Endothelial cell (in vitro differentiated cells): ENCODE results near the gene KRTAP19-4. TPM values are rescaled to one million over a fixed set of nuclear protein-coding genes. Genes with fewer than 3 reads are reported as not detected.

ENCODE experiments used
- DNase-seq: peaks from one replicate; pipeline ENCODE4 v3.0.0; 2021; ENCODE audit warnings: low spot score
- H3K27ac Mint-ChIP-seq: one replicate; pipeline ENCODE4 v1.8.0; 2021; ENCODE audit warnings: mixed read lengths, inconsistent platforms; ENCODE audit not compliant: unreplicated experiment
- H3K27me3 Mint-ChIP-seq: one replicate; pipeline ENCODE4 v1.8.0; 2021; ENCODE audit warnings: mild to moderate bottlenecking, moderate library complexity, mixed read lengths, inconsistent platforms; ENCODE audit not compliant: unreplicated experiment
- H3K36me3 Mint-ChIP-seq: one replicate; pipeline ENCODE4 v1.8.0; 2021; ENCODE audit warnings: mild to moderate bottlenecking, low read depth, mixed read lengths, inconsistent platforms; ENCODE audit not compliant: unreplicated experiment
- H3K4me1 Mint-ChIP-seq: one replicate; pipeline ENCODE4 v1.8.0; 2021; ENCODE audit warnings: mild to moderate bottlenecking, mixed read lengths, inconsistent platforms; ENCODE audit not compliant: unreplicated experiment
- H3K4me3 Mint-ChIP-seq: one replicate; pipeline ENCODE4 v1.8.0; 2021; ENCODE audit warnings: mild to moderate bottlenecking, mixed read lengths, inconsistent platforms; ENCODE audit not compliant: unreplicated experiment
- H3K9me3 Mint-ChIP-seq: one replicate; pipeline ENCODE4 v1.8.0; 2021; ENCODE audit warnings: mixed read lengths, inconsistent platforms; ENCODE audit not compliant: unreplicated experiment
- total RNA-seq: library from RNA; stranded (reverse); fragmentation: NEBNext Ultra II Directional; extraction: Animal tissue kit (Norgen Biotek cat#: 25700); gene quantifications from one replicate; pipeline ENCODE4 v1.2.1, GENCODE V29; 2021; ENCODE audit not compliant: unreplicated experiment
- TF ChIP-seq, protein P1 (sequence below): fragments of 200-600 bp; sonication (generic); IDR thresholded peaks from one replicate; pipeline ENCODE4 v1.5.0; 2021; ENCODE audit warnings: antibody characterized with exemption; ENCODE audit not compliant: unreplicated experiment

Gene KRTAP19-4
- total RNA-seq, 1 donor from 2014 or later = not detected

DNA sequence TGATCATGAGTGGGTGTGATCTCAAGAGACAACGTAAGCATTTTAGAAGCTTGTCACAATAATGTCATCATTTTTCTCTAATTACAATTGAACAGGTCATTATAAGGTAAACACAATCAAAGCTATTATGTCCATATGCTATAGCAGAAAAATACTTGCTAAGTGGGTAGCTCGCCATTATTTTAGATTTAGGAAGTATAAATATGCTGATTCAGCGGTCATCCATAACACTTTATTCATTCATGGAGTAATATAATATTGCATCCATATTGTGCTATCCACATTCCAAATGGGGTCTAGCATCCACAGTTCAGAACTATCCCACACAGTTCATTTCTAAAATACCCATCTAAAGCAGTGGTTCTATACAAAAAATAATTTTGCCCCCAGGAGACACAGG is 48.5 kb downstream of the KRTAP19-4 start:
- no peaks in the 10 kb centered on the region for H3K9me3 Mint-ChIP-seq
- H3K27ac Mint-ChIP-seq = no peak overlapping the region
- no peak for DNase-seq
- no peak overlapping the region for H3K4me3 Mint-ChIP-seq
- H3K36me3 Mint-ChIP-seq = no peaks in the 10 kb centered on the region
- H3K4me1 Mint-ChIP-seq = peaks cover 18% of the 10 kb centered on the region
- H3K27me3 Mint-ChIP-seq = no peaks in the 10 kb centered on the region
- TF ChIP-seq, protein P1, sequence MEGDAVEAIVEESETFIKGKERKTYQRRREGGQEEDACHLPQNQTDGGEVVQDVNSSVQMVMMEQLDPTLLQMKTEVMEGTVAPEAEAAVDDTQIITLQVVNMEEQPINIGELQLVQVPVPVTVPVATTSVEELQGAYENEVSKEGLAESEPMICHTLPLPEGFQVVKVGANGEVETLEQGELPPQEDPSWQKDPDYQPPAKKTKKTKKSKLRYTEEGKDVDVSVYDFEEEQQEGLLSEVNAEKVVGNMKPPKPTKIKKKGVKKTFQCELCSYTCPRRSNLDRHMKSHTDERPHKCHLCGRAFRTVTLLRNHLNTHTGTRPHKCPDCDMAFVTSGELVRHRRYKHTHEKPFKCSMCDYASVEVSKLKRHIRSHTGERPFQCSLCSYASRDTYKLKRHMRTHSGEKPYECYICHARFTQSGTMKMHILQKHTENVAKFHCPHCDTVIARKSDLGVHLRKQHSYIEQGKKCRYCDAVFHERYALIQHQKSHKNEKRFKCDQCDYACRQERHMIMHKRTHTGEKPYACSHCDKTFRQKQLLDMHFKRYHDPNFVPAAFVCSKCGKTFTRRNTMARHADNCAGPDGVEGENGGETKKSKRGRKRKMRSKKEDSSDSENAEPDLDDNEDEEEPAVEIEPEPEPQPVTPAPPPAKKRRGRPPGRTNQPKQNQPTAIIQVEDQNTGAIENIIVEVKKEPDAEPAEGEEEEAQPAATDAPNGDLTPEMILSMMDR = no peak

DNA sequence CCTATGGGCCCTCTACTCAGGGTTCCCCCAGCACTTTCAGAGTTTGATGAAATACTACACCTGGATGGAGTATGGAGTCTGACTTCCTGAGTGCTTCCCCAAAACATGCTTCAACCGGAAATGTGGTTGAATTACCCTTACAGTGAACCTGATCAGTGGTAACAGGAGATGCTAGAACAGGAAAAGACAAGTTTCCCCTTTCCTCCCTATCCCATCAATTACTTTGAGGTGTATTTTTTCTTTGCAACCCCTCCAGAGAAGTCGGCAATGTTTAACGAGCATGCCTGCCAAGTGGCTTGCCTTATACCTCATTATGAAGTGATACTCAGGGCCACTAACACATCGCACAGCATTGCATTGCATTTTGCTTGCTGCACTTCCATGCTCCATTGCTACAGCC is 49.9 kb downstream of the KRTAP19-4 start:
- Mint-ChIP-seq H3K36me3 (no peaks in the 10 kb centered on the region), H3K4me1 (peaks cover 27% of the 10 kb centered on the region), H3K27me3 (no peaks in the 10 kb centered on the region), H3K9me3 (no peaks in the 10 kb centered on the region), H3K4me3 (no peak overlapping the region), H3K27ac (no peak overlapping the region)
- TF ChIP-seq, protein P1 = no peak
- no peak for DNase-seq

Other genes with a start within 250 kb of the KRTAP19-4 start
- gene KRTAP24-1, start 214.2 kb downstream of the KRTAP19-4 start, total RNA-seq = not detected
- not detected for gene KRTAP25-1, start 207.7 kb downstream of the KRTAP19-4 start, total RNA-seq
- not detected for gene KRTAP26-1, start 176.8 kb downstream of the KRTAP19-4 start, total RNA-seq
- not detected for gene KRTAP27-1, start 159.5 kb downstream of the KRTAP19-4 start, total RNA-seq
- not detected for gene KRTAP23-1, start 148.6 kb downstream of the KRTAP19-4 start, total RNA-seq
- gene KRTAP13-2, start 124.9 kb downstream of the KRTAP19-4 start, total RNA-seq = not detected
- gene KRTAP13-1, start 101.1 kb downstream of the KRTAP19-4 start, total RNA-seq = not detected
- gene KRTAP13-3, start 71.2 kb downstream of the KRTAP19-4 start, total RNA-seq = not detected
- gene KRTAP13-4, start 66.9 kb downstream of the KRTAP19-4 start, total RNA-seq = not detected
- gene KRTAP15-1, start 56.9 kb downstream of the KRTAP19-4 start, total RNA-seq = not detected
- not detected for gene KRTAP19-1, start 16.8 kb downstream of the KRTAP19-4 start, total RNA-seq
- gene KRTAP19-2, start 9.7 kb downstream of the KRTAP19-4 start, total RNA-seq = not detected
- gene KRTAP19-3, start 5.2 kb downstream of the KRTAP19-4 start, total RNA-seq = not detected
- not detected for gene KRTAP19-5, start 5.0 kb upstream of the KRTAP19-4 start, total RNA-seq
- gene KRTAP19-6, start 44.7 kb upstream of the KRTAP19-4 start, total RNA-seq = not detected
- gene KRTAP19-7, start 64.1 kb upstream of the KRTAP19-4 start, total RNA-seq = not detected
- gene KRTAP22-2, start 93.2 kb upstream of the KRTAP19-4 start, total RNA-seq = not detected
- gene KRTAP6-3, start 95.3 kb upstream of the KRTAP19-4 start, total RNA-seq = not detected
- gene KRTAP6-2, start 101.7 kb upstream of the KRTAP19-4 start, total RNA-seq = not detected
- gene KRTAP22-1, start 103.9 kb upstream of the KRTAP19-4 start, total RNA-seq = not detected
- gene KRTAP6-1, start 116.8 kb upstream of the KRTAP19-4 start, total RNA-seq = not detected
- not detected for gene KRTAP20-1, start 119.3 kb upstream of the KRTAP19-4 start, total RNA-seq
- not detected for gene KRTAP20-4, start 123.5 kb upstream of the KRTAP19-4 start, total RNA-seq
- not detected for gene KRTAP20-2, start 138.0 kb upstream of the KRTAP19-4 start, total RNA-seq
- not detected for gene KRTAP20-3, start 145.7 kb upstream of the KRTAP19-4 start, total RNA-seq
- not detected for gene KRTAP21-3, start 221.6 kb upstream of the KRTAP19-4 start, total RNA-seq